ENCODE results near the gene ANKRD55. TPM values are rescaled to one million over a fixed set of nuclear protein-coding genes. Genes with fewer than 3 reads are reported as not detected.

The ANKRD55 gene
- polyA plus RNA-seq, 1 of the 3 experiments (the other 2 are of a cell fraction), result not detected

GRCh38 chr5:56212130-56212879 is 20.8 kb downstream of the ANKRD55 start:
- Histone ChIP-seq H3K4me1 (ENCODE audit: control insufficient read depth in 1 of 2, insufficient read depth in 2 of 2, low read depth in 1 of 2, low read length in 1 of 2) (no peaks in the 10 kb centered on the region), H3K27ac (ENCODE audit: low read depth in 2 of 2, low read length in 1 of 2) (peak overlapping the region in 1 of 2 experiments; percentile 40; a peak in 1 of 4 replicates), H3K9me3 (peaks cover 4% of the 10 kb centered on the region; the same call in 1 of the 2 replicates), H3K9me2 (no peaks in the 10 kb centered on the region), H3K4me3 (ENCODE audit: low read depth in 2 of 2, low read length in 1 of 2) (no peak overlapping the region), H3F3A (replicated peaks; ENCODE audit: insufficient read depth) (no peaks in the 10 kb centered on the region), H3K4me2 (0 out of 2 replicates have a peak overlapping the region, but pooled peaks have one; percentile 2), H3K27me3 (ENCODE audit: insufficient read depth) (no peaks in the 10 kb centered on the region), H3K9ac (no peak overlapping the region), H2AFZ (ENCODE audit: low read depth) (no peak overlapping the region), H3K79me2 (ENCODE audit: insufficient read depth) (no peaks in the 10 kb centered on the region), H3K36me3 (replicated peaks in 1 of 2; ENCODE audit: control insufficient read depth in 1 of 2, insufficient read depth in 2 of 2, low read length in 1 of 2) (no peaks in the 10 kb centered on the region), H4K20me1 (ENCODE audit: insufficient read depth) (no peaks in the 10 kb centered on the region)
- 81% methylated on average over 4 of the region's 4 CpGs for WGBS (ENCODE audit: low lambda C conversion rate)
- no peak for DNase-seq
- POLR2A ChIA-PET, result no interaction called here
- TF ChIP-seq YY1 (IDR thresholded peaks at IDR 0.05; ENCODE audit: low read depth) (no peak), RCOR1 (IDR thresholded peaks at IDR 0.05; ENCODE audit: low read length) (no peak), ZBTB33 (IDR thresholded peaks at IDR 0.05; ENCODE audit: borderline replicate concordance, low read depth) (no peak), SMC3 (IDR thresholded peaks at IDR 0.05; ENCODE audit: low read depth, low read length) (no peak), RXRA (IDR thresholded peaks at IDR 0.05; ENCODE audit: borderline replicate concordance, low read depth) (no peak), TCF12 (IDR thresholded peaks at IDR 0.05) (no peak), EZH2phosphoT487 (IDR thresholded peaks at IDR 0.05; ENCODE audit: borderline replicate concordance, low read depth) (no peak), CHD2 (IDR thresholded peaks at IDR 0.05; ENCODE audit: low read length, partially characterized antibody) (no peak), RFX5 (IDR thresholded peaks at IDR 0.05; ENCODE audit: low read length) (no peak), POLR2AphosphoS5 (IDR thresholded peaks at IDR 0.05; ENCODE audit: low read depth, low read length) (no peak), EP300 (IDR thresholded peaks at IDR 0.05; ENCODE audit: borderline replicate concordance in 1 of 2, low read depth in 1 of 2, low read length in 1 of 2) (no peak), NFIC (IDR thresholded peaks at IDR 0.05; ENCODE audit: borderline replicate concordance) (no peak), ELF1 (IDR thresholded peaks at IDR 0.05) (no peak), JUND (IDR thresholded peaks at IDR 0.05) (no peak), IRF3 (IDR thresholded peaks at IDR 0.05; ENCODE audit: low read depth, low read length) (no peak), TAF1 (IDR thresholded peaks at IDR 0.05; ENCODE audit: borderline replicate concordance, low read depth, low read length) (no peak)
- TF ChIP-seq, protein P1, sequence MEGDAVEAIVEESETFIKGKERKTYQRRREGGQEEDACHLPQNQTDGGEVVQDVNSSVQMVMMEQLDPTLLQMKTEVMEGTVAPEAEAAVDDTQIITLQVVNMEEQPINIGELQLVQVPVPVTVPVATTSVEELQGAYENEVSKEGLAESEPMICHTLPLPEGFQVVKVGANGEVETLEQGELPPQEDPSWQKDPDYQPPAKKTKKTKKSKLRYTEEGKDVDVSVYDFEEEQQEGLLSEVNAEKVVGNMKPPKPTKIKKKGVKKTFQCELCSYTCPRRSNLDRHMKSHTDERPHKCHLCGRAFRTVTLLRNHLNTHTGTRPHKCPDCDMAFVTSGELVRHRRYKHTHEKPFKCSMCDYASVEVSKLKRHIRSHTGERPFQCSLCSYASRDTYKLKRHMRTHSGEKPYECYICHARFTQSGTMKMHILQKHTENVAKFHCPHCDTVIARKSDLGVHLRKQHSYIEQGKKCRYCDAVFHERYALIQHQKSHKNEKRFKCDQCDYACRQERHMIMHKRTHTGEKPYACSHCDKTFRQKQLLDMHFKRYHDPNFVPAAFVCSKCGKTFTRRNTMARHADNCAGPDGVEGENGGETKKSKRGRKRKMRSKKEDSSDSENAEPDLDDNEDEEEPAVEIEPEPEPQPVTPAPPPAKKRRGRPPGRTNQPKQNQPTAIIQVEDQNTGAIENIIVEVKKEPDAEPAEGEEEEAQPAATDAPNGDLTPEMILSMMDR (IDR thresholded peaks at IDR 0.05), result no peak
- TF ChIP-seq, protein P2, sequence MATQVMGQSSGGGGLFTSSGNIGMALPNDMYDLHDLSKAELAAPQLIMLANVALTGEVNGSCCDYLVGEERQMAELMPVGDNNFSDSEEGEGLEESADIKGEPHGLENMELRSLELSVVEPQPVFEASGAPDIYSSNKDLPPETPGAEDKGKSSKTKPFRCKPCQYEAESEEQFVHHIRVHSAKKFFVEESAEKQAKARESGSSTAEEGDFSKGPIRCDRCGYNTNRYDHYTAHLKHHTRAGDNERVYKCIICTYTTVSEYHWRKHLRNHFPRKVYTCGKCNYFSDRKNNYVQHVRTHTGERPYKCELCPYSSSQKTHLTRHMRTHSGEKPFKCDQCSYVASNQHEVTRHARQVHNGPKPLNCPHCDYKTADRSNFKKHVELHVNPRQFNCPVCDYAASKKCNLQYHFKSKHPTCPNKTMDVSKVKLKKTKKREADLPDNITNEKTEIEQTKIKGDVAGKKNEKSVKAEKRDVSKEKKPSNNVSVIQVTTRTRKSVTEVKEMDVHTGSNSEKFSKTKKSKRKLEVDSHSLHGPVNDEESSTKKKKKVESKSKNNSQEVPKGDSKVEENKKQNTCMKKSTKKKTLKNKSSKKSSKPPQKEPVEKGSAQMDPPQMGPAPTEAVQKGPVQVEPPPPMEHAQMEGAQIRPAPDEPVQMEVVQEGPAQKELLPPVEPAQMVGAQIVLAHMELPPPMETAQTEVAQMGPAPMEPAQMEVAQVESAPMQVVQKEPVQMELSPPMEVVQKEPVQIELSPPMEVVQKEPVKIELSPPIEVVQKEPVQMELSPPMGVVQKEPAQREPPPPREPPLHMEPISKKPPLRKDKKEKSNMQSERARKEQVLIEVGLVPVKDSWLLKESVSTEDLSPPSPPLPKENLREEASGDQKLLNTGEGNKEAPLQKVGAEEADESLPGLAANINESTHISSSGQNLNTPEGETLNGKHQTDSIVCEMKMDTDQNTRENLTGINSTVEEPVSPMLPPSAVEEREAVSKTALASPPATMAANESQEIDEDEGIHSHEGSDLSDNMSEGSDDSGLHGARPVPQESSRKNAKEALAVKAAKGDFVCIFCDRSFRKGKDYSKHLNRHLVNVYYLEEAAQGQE (IDR thresholded peaks at IDR 0.05; ENCODE audit: low read depth, low read length), result no peak
- CTCF ChIA-PET, result interaction anchor here (1.4 kb wide), 1 partner anchor 10 kb away, joined by 4 read pairs; no protein-coding TSS in a partner anchor
